Measurements from ENCODE around the gene MEF2C.

MEF2C gene

DNA sequence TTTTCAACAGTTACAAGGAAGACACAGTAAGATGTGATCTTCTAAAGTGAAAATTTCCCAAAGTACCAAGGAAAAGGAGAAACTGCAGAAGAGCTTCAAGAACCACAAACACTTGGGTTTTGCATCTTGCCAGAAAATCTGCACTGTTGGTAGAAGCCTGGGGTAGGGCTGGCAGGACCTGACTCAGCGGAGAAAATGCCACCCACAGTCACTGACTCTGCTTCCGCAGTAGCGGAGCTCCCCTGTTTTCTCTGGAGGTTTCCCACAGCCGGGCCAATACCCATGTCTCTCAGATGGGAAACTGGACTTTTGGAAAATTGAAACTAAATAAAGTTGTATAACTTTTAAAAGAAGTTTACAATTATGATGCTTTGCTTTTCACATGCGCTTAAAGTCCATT, 104.2 kb downstream of the MEF2C start:
- Histone ChIP-seq H3K4me1 (ENCODE audit: low read depth, poor library complexity, severe bottlenecking) (peaks cover 3% of the 10 kb centered on the region), H3K4me3 (IDR thresholded peaks at IDR 0.05; ENCODE audit: insufficient read depth, low read depth, low read length) (no peak overlapping the region), H3K27me3 (ENCODE audit: insufficient read depth, low read depth) (no peaks in the 10 kb centered on the region), H3K4me2 (no peak overlapping the region), H3K36me3 (ENCODE audit: insufficient read depth) (no peaks in the 10 kb centered on the region), H3K27ac (no peak overlapping the region), H3K79me2 (ENCODE audit: insufficient read depth, low read depth) (no peaks in the 10 kb centered on the region), H4K20me1 (ENCODE audit: insufficient read depth) (no peaks in the 10 kb centered on the region), H3K9ac (no peak overlapping the region), H2AFZ (ENCODE audit: low read depth) (no peak overlapping the region)
- TF ChIP-seq, protein P1, sequence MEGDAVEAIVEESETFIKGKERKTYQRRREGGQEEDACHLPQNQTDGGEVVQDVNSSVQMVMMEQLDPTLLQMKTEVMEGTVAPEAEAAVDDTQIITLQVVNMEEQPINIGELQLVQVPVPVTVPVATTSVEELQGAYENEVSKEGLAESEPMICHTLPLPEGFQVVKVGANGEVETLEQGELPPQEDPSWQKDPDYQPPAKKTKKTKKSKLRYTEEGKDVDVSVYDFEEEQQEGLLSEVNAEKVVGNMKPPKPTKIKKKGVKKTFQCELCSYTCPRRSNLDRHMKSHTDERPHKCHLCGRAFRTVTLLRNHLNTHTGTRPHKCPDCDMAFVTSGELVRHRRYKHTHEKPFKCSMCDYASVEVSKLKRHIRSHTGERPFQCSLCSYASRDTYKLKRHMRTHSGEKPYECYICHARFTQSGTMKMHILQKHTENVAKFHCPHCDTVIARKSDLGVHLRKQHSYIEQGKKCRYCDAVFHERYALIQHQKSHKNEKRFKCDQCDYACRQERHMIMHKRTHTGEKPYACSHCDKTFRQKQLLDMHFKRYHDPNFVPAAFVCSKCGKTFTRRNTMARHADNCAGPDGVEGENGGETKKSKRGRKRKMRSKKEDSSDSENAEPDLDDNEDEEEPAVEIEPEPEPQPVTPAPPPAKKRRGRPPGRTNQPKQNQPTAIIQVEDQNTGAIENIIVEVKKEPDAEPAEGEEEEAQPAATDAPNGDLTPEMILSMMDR (conservative IDR thresholded peaks at IDR 0.05; ENCODE audit: low read depth, low read length) = no peak

DNA sequence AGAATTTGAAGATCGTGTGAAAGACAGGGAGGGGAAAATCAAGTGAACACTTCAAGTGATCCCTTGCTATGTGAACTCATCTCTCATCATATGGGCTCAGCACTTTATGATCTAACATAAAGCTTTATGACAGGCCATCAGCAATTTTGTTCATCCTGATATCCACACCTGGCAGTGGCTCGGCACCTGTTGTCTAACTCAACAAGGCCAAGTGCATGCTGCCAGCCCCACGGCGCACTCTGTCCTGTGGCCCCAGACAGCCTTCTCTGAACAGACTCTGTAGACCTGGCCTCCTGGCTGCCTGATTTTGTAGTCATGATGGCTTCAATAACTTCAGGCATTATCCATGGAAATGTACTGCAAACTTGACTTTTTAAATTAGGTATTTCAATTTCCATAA, 106.3 kb downstream of the MEF2C start:
- Histone ChIP-seq H3K27me3 (ENCODE audit: insufficient read depth, low read depth) (no peaks in the 10 kb centered on the region), H3K27ac (no peak overlapping the region), H4K20me1 (ENCODE audit: insufficient read depth) (no peaks in the 10 kb centered on the region), H2AFZ (ENCODE audit: low read depth) (no peak overlapping the region), H3K4me3 (IDR thresholded peaks at IDR 0.05; ENCODE audit: insufficient read depth, low read depth, low read length) (no peak overlapping the region), H3K79me2 (ENCODE audit: insufficient read depth, low read depth) (no peaks in the 10 kb centered on the region), H3K4me1 (ENCODE audit: low read depth, poor library complexity, severe bottlenecking) (peaks cover 3% of the 10 kb centered on the region), H3K36me3 (ENCODE audit: insufficient read depth) (no peaks in the 10 kb centered on the region), H3K9ac (no peak overlapping the region), H3K4me2 (no peak overlapping the region)
- TF ChIP-seq, protein P1 (conservative IDR thresholded peaks at IDR 0.05; ENCODE audit: low read depth, low read length) = no peak

GRCh38 chr5:88772831-88773230, 110.2 kb downstream of the MEF2C start:
- Histone ChIP-seq H3K79me2 (ENCODE audit: insufficient read depth, low read depth) (no peaks in the 10 kb centered on the region), H3K4me3 (IDR thresholded peaks at IDR 0.05; ENCODE audit: insufficient read depth, low read depth, low read length) (no peak overlapping the region), H4K20me1 (ENCODE audit: insufficient read depth) (no peaks in the 10 kb centered on the region)

DNA sequence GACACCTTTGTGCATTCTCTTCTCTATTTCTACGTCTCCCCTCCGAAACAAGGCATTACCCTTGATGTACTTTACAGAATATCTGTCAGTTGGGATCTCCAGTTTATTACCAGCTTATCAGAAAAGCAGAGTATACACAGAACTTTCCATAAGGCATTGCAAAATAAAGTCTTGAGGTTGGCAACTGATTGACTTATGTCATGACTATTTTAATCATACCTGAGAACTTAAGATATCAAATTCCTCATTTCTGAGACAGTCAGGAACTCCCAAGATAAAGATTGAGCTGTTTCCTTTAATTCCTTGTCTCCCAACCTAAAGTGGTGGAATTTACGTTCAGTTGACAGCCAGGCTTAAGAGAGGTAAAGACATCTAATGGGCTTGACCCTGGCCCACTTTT, 110.9 kb downstream of the MEF2C start:
- no peak overlapping the region for H2AFZ ChIP-seq (ENCODE audit: low read depth)
- no peak overlapping the region for H3K4me2 ChIP-seq
- no peaks in the 10 kb centered on the region for H3K27me3 ChIP-seq (ENCODE audit: insufficient read depth, low read depth)
- no peaks in the 10 kb centered on the region for H3K79me2 ChIP-seq (ENCODE audit: insufficient read depth, low read depth)
- H3K4me1 ChIP-seq (ENCODE audit: low read depth, poor library complexity, severe bottlenecking) = no peaks in the 10 kb centered on the region
- H3K36me3 ChIP-seq (ENCODE audit: insufficient read depth) = no peaks in the 10 kb centered on the region
- TF ChIP-seq, protein P1 (conservative IDR thresholded peaks at IDR 0.05; ENCODE audit: low read depth, low read length) = no peak
- H4K20me1 ChIP-seq (ENCODE audit: insufficient read depth) = no peaks in the 10 kb centered on the region
- H3K4me3 ChIP-seq (IDR thresholded peaks at IDR 0.05; ENCODE audit: insufficient read depth, low read depth, low read length) = no peak overlapping the region
- H3K27ac ChIP-seq = no peak overlapping the region
- H3K9ac ChIP-seq = no peak overlapping the region

More at GRCh38 chr5:88772831-88773230, 110.2 kb downstream of the MEF2C start:
- TF ChIP-seq, protein P1 (conservative IDR thresholded peaks at IDR 0.05; ENCODE audit: low read depth, low read length) = no peak
- no peaks in the 10 kb centered on the region for H3K4me1 ChIP-seq (ENCODE audit: low read depth, poor library complexity, severe bottlenecking)
- H3K36me3 ChIP-seq (ENCODE audit: insufficient read depth) = no peaks in the 10 kb centered on the region
- no peak overlapping the region for H2AFZ ChIP-seq (ENCODE audit: low read depth)
- no peak overlapping the region for H3K27ac ChIP-seq
- H3K4me2 ChIP-seq = no peak overlapping the region
- H3K9ac ChIP-seq = no peak overlapping the region
- no peaks in the 10 kb centered on the region for H3K27me3 ChIP-seq (ENCODE audit: insufficient read depth, low read depth)

All from KMS-11 (cell line).